ENCODE measurements around the gene ATXN3L.
"Not testable (repeated sequence)": the region's sequence is repeated elsewhere in the genome, so short reads cannot be mapped to it uniquely, and the experiment has no call there.

ATXN3L gene

DNA sequence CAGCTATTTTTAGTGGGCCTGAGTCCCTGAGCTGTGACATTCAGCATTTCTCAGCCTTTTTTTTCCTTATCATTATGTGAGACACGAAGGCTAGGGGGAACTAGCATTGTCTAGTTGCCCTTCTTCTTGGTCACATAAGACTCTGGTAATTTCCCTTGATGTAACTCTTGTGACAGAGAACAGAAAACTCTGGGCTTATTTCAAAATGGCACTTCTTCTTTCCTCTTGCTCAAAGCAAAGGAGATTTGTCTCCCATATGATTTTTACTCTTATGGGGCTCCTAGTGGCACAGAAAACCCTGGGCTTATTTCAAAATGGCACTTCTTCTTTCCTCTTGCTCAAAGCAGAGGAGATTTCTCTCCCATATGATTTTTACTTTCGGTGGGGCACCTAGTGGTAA lies 14.7 kb downstream of the ATXN3L start:
- no peak for DNase-seq (ENCODE audit: low read depth)

GRCh38 chrX:13304052-13304451 lies 15.8 kb downstream of the ATXN3L start:
- DNase-seq (ENCODE audit: low read depth), result no peak

DNA sequence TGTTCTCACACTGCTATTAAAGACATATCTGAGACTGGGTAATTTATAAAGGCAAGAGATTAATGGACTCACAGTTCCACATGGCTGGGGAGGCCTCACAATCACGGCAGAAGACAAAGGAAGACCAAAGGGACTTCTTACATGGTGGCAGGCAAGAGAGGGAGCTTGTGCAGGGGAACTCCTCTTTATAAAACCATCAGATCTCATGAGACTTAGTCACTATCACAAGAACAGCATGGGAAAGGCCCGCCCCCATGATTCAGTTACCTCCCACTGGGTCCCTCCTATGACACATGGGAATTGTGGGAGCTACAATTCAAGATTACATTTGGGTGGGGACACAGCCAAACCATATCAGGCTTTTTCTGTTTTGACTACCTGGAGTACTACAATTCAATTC lies 16.6 kb downstream of the ATXN3L start:
- DNase-seq (ENCODE audit: low read depth), result not testable (repeated sequence)

DNA sequence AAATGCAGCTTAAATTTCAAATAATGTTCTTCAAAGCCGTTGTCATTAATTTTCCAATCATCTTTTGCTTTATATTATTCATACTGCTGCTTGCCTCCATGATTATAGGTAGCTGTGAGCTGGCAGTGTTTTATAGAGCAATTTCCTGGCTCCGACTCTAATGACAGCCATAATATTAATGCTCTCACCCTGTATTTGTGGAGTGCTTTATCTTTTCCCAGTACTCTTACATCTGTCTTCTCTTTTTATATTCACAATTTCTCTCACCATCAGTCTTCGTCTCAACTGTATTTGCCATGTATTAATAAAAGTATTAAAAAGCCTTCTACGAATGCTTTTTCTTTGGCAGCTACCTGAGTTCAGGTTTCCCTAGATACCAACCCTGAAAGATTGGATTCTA lies 21.0 kb downstream of the ATXN3L start:
- no peak for DNase-seq (ENCODE audit: low read depth)

DNA sequence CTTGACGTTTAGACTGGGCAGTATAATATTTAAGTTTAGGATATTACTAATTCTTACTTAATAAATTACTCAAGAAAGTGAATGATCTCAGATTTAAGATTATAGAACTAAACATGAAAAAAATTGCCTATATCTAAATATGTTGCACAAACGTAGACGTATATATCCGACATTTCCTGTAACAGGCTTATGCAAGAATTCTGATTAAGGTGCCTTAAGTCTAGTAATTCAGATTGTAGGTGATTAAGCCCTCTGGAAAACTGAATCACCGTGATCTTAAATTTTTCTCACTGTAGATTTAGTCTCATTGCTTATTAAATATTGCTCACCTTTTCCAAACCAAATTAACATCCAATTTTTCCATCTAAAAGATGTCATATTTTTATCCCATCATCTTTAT lies 24.0 kb downstream of the ATXN3L start:
- DNase-seq (ENCODE audit: low read depth), result no peak

DNA sequence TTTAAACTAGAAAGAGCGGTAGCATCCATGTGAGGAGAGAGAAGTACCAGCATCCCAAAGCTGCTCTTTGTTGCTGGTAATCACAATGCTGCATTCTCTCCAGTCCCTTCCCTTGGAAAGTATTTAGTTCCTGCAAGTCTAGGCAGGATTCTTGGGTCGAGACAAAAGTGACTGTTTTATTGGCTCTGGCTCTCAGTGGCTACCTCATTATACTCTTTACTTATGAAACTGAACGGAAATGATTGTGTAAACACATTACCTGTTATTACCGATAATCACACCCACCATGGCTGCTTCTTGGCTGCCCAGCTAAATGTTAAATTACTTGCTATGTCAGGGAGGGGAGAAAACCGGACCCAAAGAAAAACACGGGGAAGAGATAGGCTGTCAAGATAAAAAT lies 26.2 kb downstream of the ATXN3L start:
- no peak for DNase-seq (ENCODE audit: low read depth)

DNA sequence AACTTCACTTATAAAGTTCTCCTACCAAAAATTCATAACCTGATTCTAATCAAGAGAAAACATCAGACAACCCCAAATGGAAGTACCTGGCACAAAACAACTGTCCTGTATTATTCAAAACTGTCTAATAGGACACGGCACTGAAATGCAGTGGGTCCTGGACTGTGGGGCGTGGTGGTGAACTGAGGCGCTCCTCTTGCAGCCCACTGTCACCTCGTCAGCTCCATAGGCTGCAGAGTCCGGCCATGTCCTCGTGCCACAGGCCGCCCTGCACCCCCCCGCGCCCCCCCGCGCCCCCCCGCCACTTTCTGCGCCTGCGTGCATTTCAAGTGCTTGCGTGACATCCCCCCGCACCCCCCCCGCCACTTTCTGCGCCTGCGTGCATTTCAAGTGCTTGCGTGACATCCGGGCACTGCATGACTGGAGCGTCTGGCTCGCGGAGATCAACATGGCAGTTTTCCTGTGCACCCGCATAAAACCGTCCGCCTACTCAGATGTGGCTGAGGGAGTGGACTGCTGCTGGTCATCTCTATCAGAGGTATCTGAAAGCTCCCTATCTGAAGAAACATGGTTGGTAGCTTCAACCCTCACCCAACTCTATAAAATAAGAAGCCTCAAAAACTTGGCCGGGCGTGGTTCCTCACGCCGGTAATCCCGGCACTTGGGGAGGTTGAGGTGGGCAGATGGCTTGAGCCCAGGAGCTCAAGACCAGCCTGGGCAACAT lies 28.8 kb downstream of the ATXN3L start:
- DNase-seq (ENCODE audit: low read depth), result no peak

- DNase-seq (ENCODE audit: low read depth), result no peak
These were observed 31.2 kb downstream of the ATXN3L start for GRCh38 chrX:13288671-13289070.

- DNase-seq (ENCODE audit: low read depth), result no peak
These were observed 32.0 kb downstream of the ATXN3L start for GRCh38 chrX:13287816-13288215.

DNA sequence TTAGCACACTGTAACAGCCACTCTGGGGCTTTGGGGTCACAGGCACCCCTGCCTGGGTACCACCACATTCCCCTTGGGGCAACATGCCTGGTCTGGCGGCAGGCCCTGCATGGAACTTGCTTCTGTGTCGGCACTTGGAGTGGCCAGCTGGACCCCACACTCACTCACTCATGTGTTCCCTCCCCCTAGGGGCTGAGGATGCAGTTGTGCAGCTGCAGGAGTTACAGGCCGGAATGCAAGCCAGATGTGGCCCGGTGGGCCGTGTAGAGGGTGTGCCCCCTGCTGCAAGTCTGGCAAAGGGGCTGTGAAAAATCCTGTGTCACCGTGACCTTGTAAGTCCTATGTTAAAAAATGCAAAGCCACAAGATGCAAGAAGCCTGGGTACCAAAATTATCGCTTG lies 34.2 kb downstream of the ATXN3L start:
- no peak for DNase-seq (ENCODE audit: low read depth)

DNA sequence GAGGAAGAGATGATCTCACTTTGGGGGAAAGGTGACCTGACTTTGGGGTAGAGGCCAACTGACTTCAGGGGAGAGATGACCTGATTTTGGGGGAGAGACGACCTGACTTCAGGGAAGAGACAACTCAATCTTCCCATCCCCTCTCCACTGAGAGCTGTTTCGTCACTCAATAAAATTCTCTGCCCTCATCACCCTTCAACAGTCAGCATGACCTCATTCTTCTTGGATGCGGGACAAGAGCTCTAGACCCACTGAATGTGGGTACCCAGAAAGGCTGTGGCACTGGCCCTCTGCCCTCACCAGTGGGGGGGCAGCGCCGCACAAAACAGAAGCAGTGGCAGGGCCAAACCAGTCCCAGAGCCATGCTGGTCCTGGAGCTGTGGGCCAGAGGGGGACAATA lies 34.6 kb downstream of the ATXN3L start:
- no peak for DNase-seq (ENCODE audit: low read depth)

- DNase-seq (ENCODE audit: low read depth), result no peak
These were observed 35.3 kb downstream of the ATXN3L start for GRCh38 chrX:13284570-13284969.

DNA sequence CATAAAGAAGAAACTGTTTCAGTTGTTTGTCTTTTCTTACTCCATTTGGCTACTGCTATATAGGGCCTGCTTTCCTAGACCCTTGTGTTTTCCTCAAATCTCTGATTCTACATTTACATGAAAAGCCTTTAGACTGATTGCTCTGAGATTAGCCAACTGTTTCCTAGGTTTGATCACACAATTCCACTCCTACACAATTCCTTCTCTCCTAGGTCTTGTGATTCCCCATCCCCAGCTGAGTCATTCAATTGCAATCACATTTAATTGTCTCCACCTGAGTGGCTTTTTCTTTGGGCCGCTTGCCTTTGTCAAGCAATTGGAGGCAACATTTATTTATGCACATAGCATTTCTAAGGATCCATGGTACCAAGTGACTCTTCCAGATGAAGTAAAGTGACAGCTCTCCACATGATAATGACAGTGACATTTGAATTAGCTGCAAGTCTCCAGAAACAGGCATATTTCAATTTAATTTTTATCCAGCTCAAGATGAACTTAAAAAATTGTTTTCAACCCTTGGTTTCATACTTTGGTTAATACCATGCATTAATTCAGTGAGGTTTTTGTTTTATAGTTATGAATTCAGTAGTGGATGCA lies 35.8 kb downstream of the ATXN3L start:
- DNase-seq (ENCODE audit: low read depth), result no peak

DNA sequence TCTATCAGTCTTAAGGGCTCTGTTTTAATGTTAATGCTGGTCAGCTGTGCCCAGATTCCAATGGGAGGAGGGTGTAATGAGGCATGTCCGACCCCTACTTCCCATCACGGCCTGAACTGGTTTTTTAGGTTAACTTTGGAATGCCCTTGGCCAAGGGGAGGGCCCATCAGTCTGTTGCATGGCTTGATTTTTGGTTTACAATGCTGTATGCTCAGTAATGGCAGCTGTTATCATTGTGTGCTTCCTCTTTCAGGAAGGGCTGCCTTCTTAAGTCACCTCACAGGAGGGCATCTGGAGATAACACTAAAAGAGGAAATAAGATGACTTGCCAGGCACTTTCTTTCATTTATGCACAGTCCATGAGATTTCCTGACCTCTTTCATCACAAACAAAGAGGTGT lies 36.3 kb downstream of the ATXN3L start:
- DNase-seq (ENCODE audit: low read depth), result no peak

DNA sequence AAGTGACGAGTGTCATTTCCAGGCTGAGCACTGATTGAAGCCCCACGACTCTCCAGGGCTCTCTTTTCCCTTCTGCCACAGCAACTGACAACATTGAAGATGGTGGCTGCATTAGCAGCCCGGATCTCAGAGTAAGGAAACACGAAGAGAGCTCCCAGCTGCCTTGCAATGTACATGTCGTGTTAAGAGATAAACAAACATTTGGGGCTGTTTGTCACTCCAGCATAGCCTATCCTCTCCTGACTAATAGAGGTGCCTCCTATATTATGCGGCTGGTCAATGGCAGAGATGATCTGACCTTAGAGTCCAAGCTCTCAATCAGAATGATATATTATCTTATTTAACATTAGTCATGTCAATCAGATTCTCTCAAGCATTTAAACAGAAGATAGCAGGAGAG lies 38.6 kb downstream of the ATXN3L start:
- no peak for DNase-seq (ENCODE audit: low read depth)

- DNase-seq (ENCODE audit: low read depth), result no peak
These were observed 40.4 kb downstream of the ATXN3L start for GRCh38 chrX:13279279-13280018.

DNA sequence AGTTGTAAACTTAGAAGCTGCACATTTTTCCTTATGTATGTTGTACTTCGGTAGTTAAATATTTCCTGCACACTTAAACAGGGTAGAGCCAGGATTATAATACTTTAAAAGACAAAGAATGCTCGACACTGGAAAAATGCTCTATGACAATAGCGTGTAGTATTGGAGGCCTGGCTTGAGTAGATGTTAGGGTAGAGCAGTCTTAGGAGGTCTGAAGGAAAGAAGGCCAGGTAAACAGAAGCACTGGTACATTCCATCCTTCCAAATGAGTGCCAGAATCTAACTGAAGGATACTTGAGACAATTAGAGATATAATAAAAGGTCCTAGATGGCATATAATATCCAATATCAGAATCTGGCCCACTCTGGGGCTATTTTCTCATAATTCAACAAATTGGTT lies 42.3 kb downstream of the ATXN3L start:
- no peak for DNase-seq (ENCODE audit: low read depth)

- DNase-seq (ENCODE audit: low read depth), result no peak
These were observed 42.9 kb downstream of the ATXN3L start for GRCh38 chrX:13276991-13277390.

DNA sequence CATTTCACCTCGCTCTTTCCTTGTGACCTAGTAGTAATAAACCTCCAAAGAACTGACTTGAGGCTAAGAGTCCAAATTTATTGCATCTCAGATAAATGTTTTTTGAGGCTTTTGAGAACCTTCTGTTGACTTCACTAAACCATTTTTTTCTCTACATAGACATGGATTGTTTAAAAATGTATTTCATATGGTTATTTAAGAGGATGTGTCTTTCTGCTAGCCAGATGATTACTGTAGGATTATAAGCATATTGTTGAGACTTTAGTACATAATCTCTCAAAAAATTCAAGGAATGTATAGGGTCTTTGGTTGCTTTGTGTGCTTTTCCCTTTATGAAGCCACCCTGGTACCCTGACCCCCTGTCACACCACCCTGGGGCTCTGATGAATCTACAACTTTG lies 44.8 kb downstream of the ATXN3L start:
- DNase-seq (ENCODE audit: low read depth), result no peak

DNA sequence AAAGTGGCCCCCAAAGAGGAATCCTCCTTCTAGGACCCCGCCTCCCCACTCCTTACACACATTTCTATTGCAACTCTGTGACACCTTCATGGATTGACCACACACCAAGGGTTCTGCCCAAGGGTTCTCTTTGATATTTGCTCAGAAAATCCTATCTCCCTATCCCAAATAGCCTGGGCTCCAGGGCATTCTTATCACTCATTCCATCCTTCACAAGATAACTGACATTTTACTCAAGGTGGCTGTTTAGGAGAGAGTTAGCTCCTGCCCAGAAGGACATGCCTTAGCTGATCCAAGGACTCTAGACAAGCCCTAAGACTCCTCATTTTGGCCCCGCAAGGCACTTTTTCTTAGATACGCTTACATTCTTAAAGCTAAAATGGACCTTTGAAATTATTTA lies 47.4 kb downstream of the ATXN3L start:
- no peak for DNase-seq (ENCODE audit: low read depth)

GRCh38 chrX:13271511-13271910 lies 48.3 kb downstream of the ATXN3L start:
- DNase-seq (ENCODE audit: low read depth), result no peak

DNA sequence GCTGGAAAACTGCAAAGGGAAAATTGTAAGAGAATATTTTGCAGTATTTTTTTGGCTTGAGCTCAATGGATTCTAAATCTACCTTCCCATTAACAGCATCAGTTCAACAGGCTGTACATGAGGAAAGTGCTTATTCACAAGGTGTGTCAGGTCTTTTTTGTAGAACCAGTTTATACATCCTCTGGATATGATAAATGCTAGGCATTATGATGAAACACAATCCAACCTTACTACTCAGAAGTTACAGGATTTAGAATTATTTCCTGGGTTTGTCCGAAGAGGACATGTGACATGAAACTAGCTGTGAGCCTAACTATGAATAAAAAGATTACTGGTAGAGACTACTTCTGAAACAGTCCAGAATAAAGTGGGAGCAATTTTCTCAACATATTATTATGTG lies 49.5 kb downstream of the ATXN3L start:
- DNase-seq (ENCODE audit: low read depth), result no peak

GRCh38 chrX:13268874-13269273 lies 51.0 kb downstream of the ATXN3L start:
- no peak for DNase-seq (ENCODE audit: low read depth)

Measured in stimulated activated CD8-positive, alpha-beta memory T cell treated with anti-CD3 and anti-CD28 coated beads, Interleukin-15, amount 100 ng/mL, for 1 hour (primary cell).